Measurements from ENCODE around the gene NACC1. TPM values are rescaled to one million over a fixed set of nuclear protein-coding genes. Genes with fewer than 3 reads are reported as not detected.

The NACC1 gene
- total and polyA plus RNA-seq, 11 donors = 28.7 to 88.2 (median 42.0) TPM

- intact Hi-C loops (cut with DNase I) = loop anchor here in 1 of 10 donors (2.0 kb wide), 1 partner anchor 20 kb away; no protein-coding TSS in a partner anchor
- Histone ChIP-seq H3K27me3 (no peaks in the 10 kb centered on the region), H3K9me3 (no peaks in the 10 kb centered on the region), H3K4me3 (no peak overlapping the region), H3K36me3 (peaks cover 0 to 42% (median 15%) of the 10 kb centered on the region in 9 donors), H3K4me1 (peaks cover 0 to 71% (median 51%) of the 10 kb centered on the region in 12 donors), H3K27ac (peak overlapping the region in 10 of 12 donors; percentile 12 to 93 (median 82))
- ATAC-seq = no peak
- DNase-seq = no peak
- TF ChIP-seq POLR2A (IDR thresholded peaks at IDR 0.05) (no peak), CTCF (IDR thresholded peaks at IDR 0.05) (peak in 1 of 12 donors; percentile 12)
- WGBS, 4 donors = 89 to 94% (median 92%) methylated on average over 5 of the region's 5 CpGs
Observed at GRCh38 chr19:13089139-13089856, 28.8 kb upstream of the NACC1 start.

- no peak for TF ChIP-seq CTCF (IDR thresholded peaks at IDR 0.05)
- TF ChIP-seq POLR2A (IDR thresholded peaks at IDR 0.05) = no peak
- intact Hi-C loops (cut with DNase I) = loop anchor here in 6 of 10 donors (2.0 to 10.0 kb wide), 5 partner anchors 21 to 205 kb away; partner anchors contain the start of genes DNASE2 (in 1 of the 6) and KLF1 (in 1 of the 6)
- Histone ChIP-seq H3K27me3 (no peaks in the 10 kb centered on the region), H3K27ac (peak overlapping the region; percentile 12 to 93 (median 80)), H3K36me3 (peaks cover 0 to 45% (median 19%) of the 10 kb centered on the region in 9 donors), H3K9me3 (no peaks in the 10 kb centered on the region), H3K4me3 (no peak overlapping the region), H3K4me1 (peaks cover 0 to 78% (median 58%) of the 10 kb centered on the region in 12 donors)
- ATAC-seq = no peak
- DNase-seq = no peak
- 86 to 91% (median 88%) methylated on average over 12 of the region's 12 CpGs for whole genome bisulfite sequencing, 4 donors
Observed at GRCh38 chr19:13089857-13090507, 28.1 kb upstream of the NACC1 start.

GRCh38 chr19:13090511-13091231 is 27.4 kb upstream of the NACC1 start:
- intact Hi-C loops (cut with DNase I) = loop anchor here in 5 of 10 donors (1.0 to 10.0 kb wide), 5 partner anchors 33 to 206 kb away; partner anchors contain the start of genes DNASE2 (in 1 of the 5) and KLF1 (in 1 of the 5)
- peaks cover 0 to 78% (median 58%) of the 10 kb centered on the region in 12 donors for H3K4me1 ChIP-seq
- no peak for ATAC-seq

More at GRCh38 chr19:13090511-13091231, 27.4 kb upstream of the NACC1 start:
- TF ChIP-seq POLR2A (IDR thresholded peaks at IDR 0.05) = no peak
- no peak for TF ChIP-seq CTCF (IDR thresholded peaks at IDR 0.05)
- Histone ChIP-seq H3K27me3 (no peaks in the 10 kb centered on the region), H3K27ac (peak overlapping the region in 11 of 12 donors; percentile 51 to 93 (median 81)), H3K36me3 (peaks cover 0 to 45% (median 25%) of the 10 kb centered on the region in 9 donors), H3K9me3 (no peaks in the 10 kb centered on the region), H3K4me3 (no peak overlapping the region)
- DNase-seq = no peak
- WGBS, 4 donors = 62 to 83% (median 76%) methylated on average over 9 to 10 of the region's 10 CpGs

Data from heart left ventricle (tissue), 16 donors.